ENCODE results near the gene MGLL. TPM values are rescaled to one million over a fixed set of nuclear protein-coding genes. Genes with fewer than 3 reads are reported as not detected.

The MGLL gene
- total and polyA plus RNA-seq, 4 donors = 9.4 to 277 (median 74.2) TPM

GRCh38 chr3:127665586-127665985 is 156.7 kb downstream of the MGLL start:
- Histone ChIP-seq H3K27me3 (ENCODE audit: control insufficient read depth in 4 of 4, insufficient read depth in 4 of 4, low read length in 3 of 4) (no peaks in the 10 kb centered on the region), H3K36me3 (ENCODE audit: control insufficient read depth in 4 of 4, insufficient read depth in 3 of 4, low read depth in 1 of 4, low read length in 3 of 4) (no peaks in the 10 kb centered on the region), H3K4me1 (ENCODE audit: control insufficient read depth in 4 of 4, insufficient read depth in 4 of 4, low read length in 3 of 4) (no peaks in the 10 kb centered on the region), H3K9ac (ENCODE audit: low read depth in 1 of 2, low read length in 2 of 2) (no peak overlapping the region), H3K27ac (ENCODE audit: low read depth in 1 of 2, low read length in 2 of 2) (no peak overlapping the region), H3K4me3 (ENCODE audit: low read depth in 1 of 3, low read length in 3 of 3) (no peak overlapping the region), H3K9me3 (ENCODE audit: control insufficient read depth in 4 of 4, low read length in 3 of 4) (no peaks in the 10 kb centered on the region)
- 91% methylated on average over 3 of the region's 3 CpGs for WGBS
- TF ChIP-seq ZBTB33 (IDR thresholded peaks at IDR 0.05) (no peak), JUND (IDR thresholded peaks at IDR 0.05) (no peak), SP1 (IDR thresholded peaks at IDR 0.05) (no peak), GABPA (IDR thresholded peaks at IDR 0.05 in 1 of 2, conservative IDR thresholded peaks at IDR 0.05 in 1 of 2) (no peak), CTCF (IDR thresholded peaks at IDR 0.05; ENCODE audit: low read depth, low read length, missing input control) (no peak), EGR1 (IDR thresholded peaks at IDR 0.05; ENCODE audit: low read depth in 2 of 2) (no peak), TAF1 (conservative IDR thresholded peaks at IDR 0.05) (no peak), MAX (IDR thresholded peaks at IDR 0.05) (no peak), ATF3 (IDR thresholded peaks at IDR 0.05) (no peak), FOXA2 (IDR thresholded peaks at IDR 0.05) (no peak), FOXA1 (IDR thresholded peaks at IDR 0.05) (no peak), HNF4A (conservative IDR thresholded peaks at IDR 0.05) (no peak)
- no peak for DNase-seq (ENCODE audit: low spot score)

GRCh38 chr3:127665165-127665564 is 157.2 kb downstream of the MGLL start:
- Histone ChIP-seq H3K36me3 (ENCODE audit: control insufficient read depth in 4 of 4, insufficient read depth in 3 of 4, low read depth in 1 of 4, low read length in 3 of 4) (no peaks in the 10 kb centered on the region), H3K4me1 (ENCODE audit: control insufficient read depth in 4 of 4, insufficient read depth in 4 of 4, low read length in 3 of 4) (no peaks in the 10 kb centered on the region), H3K4me3 (ENCODE audit: low read depth in 1 of 3, low read length in 3 of 3) (no peak overlapping the region), H3K9ac (ENCODE audit: low read depth in 1 of 2, low read length in 2 of 2) (no peak overlapping the region), H3K27ac (ENCODE audit: low read depth in 1 of 2, low read length in 2 of 2) (no peak overlapping the region), H3K27me3 (ENCODE audit: control insufficient read depth in 4 of 4, insufficient read depth in 4 of 4, low read length in 3 of 4) (no peaks in the 10 kb centered on the region), H3K9me3 (ENCODE audit: control insufficient read depth in 4 of 4, low read length in 3 of 4) (no peaks in the 10 kb centered on the region)
- DNase-seq (ENCODE audit: low spot score) = no peak
- WGBS = 79% methylated on average over 2 of the region's 2 CpGs
- TF ChIP-seq FOXA1 (IDR thresholded peaks at IDR 0.05) (no peak), GABPA (IDR thresholded peaks at IDR 0.05 in 1 of 2, conservative IDR thresholded peaks at IDR 0.05 in 1 of 2) (no peak), RXRA (IDR thresholded peaks at IDR 0.05) (no peak), ATF3 (IDR thresholded peaks at IDR 0.05) (no peak), SP1 (IDR thresholded peaks at IDR 0.05) (no peak), MAX (IDR thresholded peaks at IDR 0.05) (no peak), RAD21 (IDR thresholded peaks at IDR 0.05) (no peak), JUND (IDR thresholded peaks at IDR 0.05) (no peak), REST (IDR thresholded peaks at IDR 0.05) (no peak)
